ENCODE measurements around the gene KCNAB2.

Gene KCNAB2

GRCh38 chr1:6045561-6045960, at the start of gene KCNAB2:
Gene KCNAB2, plus strand, starts transcription at chr1:6045888. Its CDS starts 5,649 bp downstream, at chr1:6051537.
- DNase-seq, result no peak

GRCh38 chr1:5996641-5997270, 48.9 kb upstream of the KCNAB2 start:
- DNase-seq, result no peak

DNA sequence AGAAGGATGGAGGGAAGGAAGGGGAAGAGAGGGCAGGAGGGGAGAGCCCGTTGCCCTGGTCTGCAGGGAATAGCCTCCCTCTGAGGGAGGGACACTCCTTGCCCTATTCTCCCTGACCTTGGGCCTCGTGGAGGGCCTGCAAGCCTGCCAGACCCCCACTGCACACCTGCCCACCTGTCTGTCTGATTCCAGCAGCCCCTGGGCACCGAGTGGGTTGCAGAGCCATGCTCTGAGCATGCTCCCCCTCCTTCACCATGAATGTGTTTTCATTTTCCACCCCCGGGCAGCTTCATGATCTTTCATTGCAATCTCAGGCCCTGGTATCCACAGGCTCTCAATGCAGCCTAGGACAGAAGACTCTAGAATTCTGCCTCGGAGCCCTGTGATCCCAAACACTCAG, 48.4 kb upstream of the KCNAB2 start:
- DNase-seq, result no peak

DNA sequence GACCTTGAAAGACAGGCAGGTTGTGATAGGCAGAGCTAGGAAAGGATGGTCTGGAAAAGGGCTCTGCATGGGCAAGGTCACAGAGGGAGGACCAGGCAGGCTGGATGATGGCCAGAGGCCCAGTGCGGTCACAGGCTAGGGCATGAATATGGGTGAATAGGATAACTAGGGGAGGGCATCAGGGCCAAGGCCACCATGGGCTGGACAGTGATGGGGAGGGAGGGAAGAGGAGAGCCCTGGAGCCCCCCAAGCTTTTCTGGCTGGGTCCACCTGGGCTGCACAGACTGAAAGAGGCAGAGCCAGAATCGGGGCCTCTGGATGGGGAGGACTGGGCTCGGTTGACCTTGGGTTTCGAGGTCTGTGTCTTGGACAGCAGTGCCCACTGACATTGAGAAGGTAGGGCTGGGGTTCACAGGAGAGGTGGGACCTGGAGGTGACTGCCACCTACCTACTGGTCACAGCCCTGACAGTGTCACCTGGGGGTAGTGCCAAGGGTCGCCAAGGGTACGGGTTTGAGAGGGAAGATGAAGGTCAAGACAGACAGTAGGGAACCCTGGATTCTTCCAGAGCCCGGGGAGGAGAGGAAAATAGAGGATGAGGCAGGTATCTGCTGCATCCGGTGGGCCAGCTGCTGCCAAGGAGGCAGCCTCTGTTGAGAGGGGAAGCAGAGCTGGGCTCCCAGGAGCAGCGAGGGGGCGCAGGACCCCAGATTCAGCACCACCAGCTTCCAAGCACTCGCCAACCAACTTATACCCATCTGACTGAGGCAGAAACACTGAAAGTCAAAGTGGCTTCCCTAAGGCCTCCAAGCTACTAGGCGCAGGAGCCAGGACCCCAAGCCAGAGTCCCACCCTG, 47.4 kb upstream of the KCNAB2 start:
- DNase-seq, result no peak

DNA sequence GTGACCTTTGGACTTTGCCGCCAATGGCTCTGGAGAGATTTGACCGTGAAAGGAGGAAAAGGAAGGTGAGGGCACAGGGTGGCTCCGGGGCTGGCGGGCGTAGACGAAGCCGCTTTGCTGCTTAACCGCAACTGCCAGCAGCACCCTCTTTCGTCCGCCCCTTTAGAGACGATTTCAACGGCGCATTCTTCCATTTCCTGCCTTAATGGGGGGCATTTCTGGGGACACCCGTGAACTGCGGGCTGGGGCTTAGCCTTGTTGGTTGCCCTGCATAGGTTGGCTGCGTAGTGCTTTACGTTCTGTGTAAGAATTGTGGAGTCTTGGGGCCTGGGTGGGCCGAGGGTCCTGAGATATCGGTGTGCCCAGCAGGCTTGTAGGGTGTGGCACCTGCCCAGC, 46.8 kb upstream of the KCNAB2 start:
- no peak for DNase-seq

DNA sequence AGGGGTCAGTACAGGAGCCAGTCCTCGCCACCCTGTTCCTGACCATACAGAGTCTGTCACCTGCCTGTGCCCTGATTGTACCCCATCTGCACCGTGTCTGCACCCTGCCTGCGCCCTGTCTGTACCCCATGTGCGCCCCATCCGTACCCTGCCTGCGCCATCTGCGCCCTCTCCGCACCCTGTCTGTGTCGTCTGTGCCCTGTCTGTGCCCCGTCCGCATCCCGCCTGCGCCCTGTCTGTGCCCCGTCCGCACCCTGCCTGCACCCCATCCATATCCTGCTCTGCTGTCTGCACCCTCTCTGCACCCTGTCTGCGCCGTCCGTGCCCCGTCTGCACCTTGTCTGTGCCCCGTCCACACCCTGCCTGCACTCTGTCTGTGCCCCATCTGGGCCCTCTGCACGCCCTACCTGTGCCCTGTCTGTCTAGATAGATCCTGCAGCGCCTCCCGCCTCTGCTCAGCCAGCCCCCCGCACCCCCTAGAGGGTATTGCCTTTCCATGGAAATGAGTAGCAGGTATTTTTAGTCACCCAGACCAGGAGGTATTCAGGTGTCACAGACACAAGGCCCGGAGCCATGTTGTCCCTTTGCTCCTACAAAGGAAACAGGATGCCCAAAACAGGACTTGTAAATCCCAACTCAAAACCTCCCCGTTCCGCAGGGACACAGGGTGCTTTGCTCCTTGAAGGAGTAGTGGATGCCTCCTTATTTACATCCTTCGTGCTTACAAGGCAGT, 45.8 kb upstream of the KCNAB2 start:
- no peak for DNase-seq

- no peak for DNase-seq
Measured at GRCh38 chr1:6000444-6001288, 45.0 kb upstream of the KCNAB2 start.

GRCh38 chr1:6001992-6002576, 43.6 kb upstream of the KCNAB2 start:
- no peak for DNase-seq

- DNase-seq, result no peak
Measured at GRCh38 chr1:6002714-6003501, 42.8 kb upstream of the KCNAB2 start.

GRCh38 chr1:6003568-6004411, 41.9 kb upstream of the KCNAB2 start:
- DNase-seq, result peak; percentile 69

DNA sequence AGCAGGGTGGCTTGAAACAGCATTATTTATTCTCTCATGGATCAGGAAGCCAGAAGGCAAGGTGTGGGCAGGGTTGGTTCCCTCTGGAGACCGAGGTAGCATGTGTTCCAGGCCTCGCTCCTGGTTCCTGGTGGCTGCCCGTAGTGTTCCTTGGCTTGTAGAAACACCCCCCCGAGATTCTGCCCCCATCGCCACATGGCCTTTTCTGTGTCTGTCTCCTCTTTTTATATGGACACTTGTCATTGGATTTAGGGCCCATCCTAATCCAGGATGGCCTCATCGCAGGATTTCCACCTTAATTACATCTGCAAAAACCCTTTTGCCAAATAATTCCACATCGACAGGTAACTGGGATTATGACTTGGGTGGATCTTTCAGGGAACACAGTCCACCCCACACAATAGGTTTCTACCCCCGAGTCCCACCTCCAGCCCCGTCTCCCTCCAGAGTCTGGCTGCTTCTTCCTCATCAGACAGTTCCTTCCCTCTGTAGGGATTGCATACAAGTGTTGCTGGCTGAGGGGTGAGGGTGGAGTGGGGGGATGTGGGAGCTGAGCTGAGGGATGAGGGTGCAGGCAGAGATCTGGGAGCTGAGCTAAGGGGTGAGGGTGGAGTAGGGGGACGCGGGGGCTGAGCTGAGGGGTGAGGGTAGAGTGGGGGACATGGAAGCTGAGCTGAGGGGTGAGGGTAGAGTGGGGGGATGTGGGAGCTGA, 41.1 kb upstream of the KCNAB2 start:
- DNase-seq, result no peak

DNA sequence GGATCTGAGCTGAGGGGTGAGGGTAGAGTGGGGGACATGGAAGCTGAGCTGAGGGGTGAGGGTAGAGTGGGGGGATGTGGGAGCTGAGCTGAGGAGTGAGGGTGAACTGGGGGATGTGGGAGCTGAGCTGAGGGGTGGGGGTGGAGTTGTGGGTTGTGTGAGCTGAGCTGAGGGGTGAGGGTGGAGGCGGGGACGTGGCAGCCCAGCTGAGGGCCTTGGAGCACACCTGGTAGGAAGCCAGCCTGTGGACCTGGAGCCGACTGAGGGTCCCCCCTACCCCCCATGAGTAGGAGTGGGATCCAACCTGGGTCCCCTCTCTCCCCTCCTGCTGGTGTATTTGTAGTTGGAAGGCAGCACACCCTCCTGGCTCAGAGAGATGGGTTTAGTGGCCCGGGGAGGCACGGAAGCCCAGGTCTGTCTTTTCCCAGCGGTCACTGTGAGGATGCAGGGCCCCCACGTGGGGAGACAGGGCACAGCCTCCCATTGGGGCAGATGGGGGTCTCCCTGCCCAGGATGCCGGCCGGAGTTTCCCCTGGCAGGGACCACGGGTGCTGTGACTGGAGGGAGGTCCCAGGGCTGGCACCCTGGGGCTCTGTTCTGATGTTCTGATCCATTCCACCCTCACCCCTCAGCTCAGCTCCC, 40.3 kb upstream of the KCNAB2 start:
- no peak for DNase-seq

DNA sequence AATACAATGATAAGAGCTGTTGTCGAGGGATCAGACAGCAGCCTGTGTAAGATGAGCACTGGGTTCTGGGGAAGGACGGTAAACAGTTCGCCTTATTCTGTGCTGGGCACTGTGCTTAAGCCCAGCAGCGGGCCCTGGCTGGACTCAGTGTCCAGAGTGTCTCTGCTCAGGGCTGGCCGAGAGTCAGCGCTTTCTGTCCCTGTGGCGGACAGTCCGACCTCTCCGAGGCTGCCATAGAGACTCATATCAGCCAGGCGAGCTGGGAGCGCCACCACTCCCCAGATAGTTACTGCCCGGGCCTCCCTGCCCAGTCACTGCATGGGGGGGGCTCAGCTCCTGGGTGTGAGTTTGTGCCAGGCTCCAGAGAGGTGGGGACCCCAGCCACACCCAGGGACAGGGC, 38.8 kb upstream of the KCNAB2 start:
- DNase-seq, result no peak

GRCh38 chr1:6007318-6008083, 38.2 kb upstream of the KCNAB2 start:
- no peak for DNase-seq

GRCh38 chr1:6008084-6008415, 37.6 kb upstream of the KCNAB2 start:
- DNase-seq, result no peak

DNA sequence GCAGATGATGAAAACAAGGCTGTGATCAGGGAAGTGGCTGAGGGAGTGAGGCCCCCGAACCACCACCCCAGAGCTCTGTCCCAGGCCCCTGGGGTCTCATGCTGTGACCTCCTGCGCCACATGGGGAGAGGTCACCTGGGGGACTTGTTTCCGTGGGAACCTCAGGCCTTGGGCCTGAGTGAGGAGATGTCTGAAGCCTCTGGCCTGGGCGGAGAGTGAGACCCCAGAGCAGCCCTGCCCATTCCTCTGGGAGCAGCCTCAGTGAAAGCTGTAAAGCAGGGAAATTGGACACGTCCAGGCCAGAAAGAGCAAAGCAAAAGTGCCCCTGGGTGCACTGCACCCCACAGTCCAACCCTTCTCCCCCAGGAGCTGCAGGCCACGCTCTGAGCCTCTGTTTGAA, 37.0 kb upstream of the KCNAB2 start:
- no peak for DNase-seq

DNA sequence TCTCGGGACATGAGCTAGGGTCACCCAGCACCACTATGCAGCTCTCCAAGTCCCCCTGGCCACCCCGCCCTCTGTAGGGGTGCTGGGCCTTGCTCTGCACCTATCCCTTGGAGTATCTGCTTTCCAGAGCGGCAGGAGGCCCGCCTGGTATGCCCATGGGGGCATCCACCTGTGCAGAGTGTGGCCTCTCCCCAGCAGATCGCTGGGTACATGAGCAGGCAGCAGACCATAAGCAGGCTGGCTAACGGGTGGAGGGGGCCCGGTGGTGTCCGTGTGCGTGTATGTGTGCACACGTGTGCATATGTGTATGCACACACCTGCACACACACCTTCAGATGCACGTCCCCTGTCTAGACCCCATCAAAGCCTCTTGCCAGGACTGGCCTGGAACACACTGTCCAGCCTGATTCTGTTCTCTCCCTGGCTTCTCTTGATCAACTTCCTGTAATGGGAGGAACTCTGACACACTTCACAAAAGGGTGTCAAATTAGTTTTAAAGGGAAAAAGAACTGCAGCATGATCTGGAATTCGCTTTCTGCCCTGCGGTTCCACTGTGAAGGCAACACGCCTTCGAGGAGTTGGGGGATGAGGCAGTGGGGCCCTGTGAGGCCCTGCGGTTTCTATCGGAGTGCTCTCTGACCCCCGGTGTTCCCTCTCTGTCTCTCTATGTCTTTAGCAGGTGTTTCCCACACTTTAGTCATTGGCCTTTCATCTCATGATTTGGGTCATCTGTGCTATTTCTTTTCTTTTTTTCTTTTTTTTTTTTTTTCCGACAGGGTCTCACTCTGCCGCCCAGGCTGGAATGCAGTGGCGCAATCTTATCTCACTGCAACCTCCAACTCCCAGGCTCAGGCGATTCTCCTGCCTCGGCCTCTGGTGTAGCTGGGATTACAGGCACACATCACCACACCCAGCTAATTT, 36.3 kb upstream of the KCNAB2 start:
- no peak for DNase-seq

- no peak for DNase-seq
Measured at GRCh38 chr1:6010554-6010953, 35.1 kb upstream of the KCNAB2 start.
